Fibroblast of lung (primary cell): ENCODE results near the gene ETS1. TPM values are rescaled to one million over a fixed set of nuclear protein-coding genes. Genes with fewer than 3 reads are reported as not detected.

Experiments
- DNase-seq, 2 donors: peaks; one replicate each; pipeline versions ENCODE4 v3.0.0 to v3.0.0-alpha.2; 2010; ENCODE audit warnings: low read depth in 2 of 2
- H2AFZ ChIP-seq: 2 replicates; pipeline ENCODE4 v1.5.1; 2012; ENCODE audit warnings: low read length, control low read depth, inconsistent platforms
- H3K27ac ChIP-seq: 2 replicates; pipeline ENCODE4 v1.5.1; 2011; ENCODE audit warnings: low read length, control low read depth; ENCODE audit not compliant: insufficient read depth
- H3K27me3 ChIP-seq: 2 replicates; pipeline ENCODE4 v1.5.1; 2011; ENCODE audit warnings: mild to moderate bottlenecking, low read length; ENCODE audit not compliant: control insufficient read depth, insufficient read depth
- H3K36me3 ChIP-seq: 2 replicates; pipeline ENCODE4 v1.5.1; 2011; ENCODE audit warnings: low read length; ENCODE audit not compliant: control insufficient read depth, insufficient read depth
- H3K4me1 ChIP-seq: 2 replicates; pipeline ENCODE4 v1.5.1; 2011; ENCODE audit warnings: low read length; ENCODE audit not compliant: control insufficient read depth, insufficient read depth; ENCODE audit errors: extremely low read depth
- H3K4me2 ChIP-seq: 2 replicates; pipeline ENCODE4 v1.5.1; 2011; ENCODE audit warnings: low read length, control low read depth; ENCODE audit not compliant: insufficient read depth; ENCODE audit errors: extremely low read depth
- H3K4me3 ChIP-seq, 4 experiments: fragments of 200-600 bp in 1 of 4; sonication (generic) in 1 of 4; replicated peaks in 1 of 4; 2 replicates each; pipeline ENCODE4 v1.5.1; 2011 to 2016; ENCODE audit warnings: low read length in 4 of 4, low read depth in 3 of 4, mild to moderate bottlenecking in 3 of 4, control low read depth in 2 of 4, inconsistent platforms in 1 of 4, mixed read lengths in 1 of 4; ENCODE audit not compliant: insufficient read depth in 1 of 4; ENCODE audit errors: control extremely low read depth in 1 of 4
- H3K79me2 ChIP-seq: 2 replicates; pipeline ENCODE4 v1.5.1; 2012; ENCODE audit warnings: mild to moderate bottlenecking, low read length, inconsistent platforms; ENCODE audit not compliant: control insufficient read depth, insufficient read depth
- H3K9ac ChIP-seq: 2 replicates; pipeline ENCODE4 v1.5.1; 2011; ENCODE audit warnings: mild to moderate bottlenecking, low read length, control low read depth; ENCODE audit not compliant: insufficient read depth
- H3K9me3 ChIP-seq: 2 replicates; pipeline ENCODE4 v1.5.1; 2012; ENCODE audit warnings: low read depth, low read length; ENCODE audit not compliant: control insufficient read depth, insufficient read depth
- H4K20me1 ChIP-seq: 2 replicates; pipeline ENCODE4 v1.5.1; 2011; ENCODE audit warnings: low read length; ENCODE audit not compliant: control insufficient read depth, insufficient read depth; ENCODE audit errors: extremely low read depth
- CTCF ChIP-seq, 2 donors: IDR thresholded peaks in 1 of 2; conservative IDR thresholded peaks in 1 of 2; 1 replicate in 1 of 2; 2 replicates in 1 of 2; pipeline ENCODE4 v1.5.1; 2011 to 2012; ENCODE audit warnings: low read length in 2 of 2, control low read depth in 1 of 2, inconsistent platforms in 1 of 2, low read depth in 1 of 2, mild to moderate bottlenecking in 1 of 2
- EZH2 ChIP-seq: IDR thresholded peaks from 2 replicates; pipeline ENCODE4 v1.5.1; 2012; ENCODE audit warnings: low read length, control low read depth, mild to moderate bottlenecking; ENCODE audit errors: missing control alignments
- polyA plus RNA-seq, 2 donors: library from polyadenylated mRNA; depleted of rRNA in 1 of 2; stranded (reverse) in 1 of 2; unstranded in 1 of 2; fragments of >200 nt; gene quantifications; 2 replicates each; pipeline ENCODE4 v1.2.1, GENCODE V29; 2011 to 2012; ENCODE audit warnings: missing spikeins in 1 of 2
- total RNA-seq: library from RNA; depleted of rRNA; stranded (reverse); fragments of >200 nt; gene quantifications from 2 replicates; pipeline ENCODE4 v1.2.1, GENCODE V29; 2014

Gene ETS1
- total and polyA plus RNA-seq, 2 donors (not counting 1 experiment from before 2014, with no cell fraction given): 51.5 to 51.7 TPM

- TF ChIP-seq CTCF (conservative IDR thresholded peaks at IDR 0.05 in 1 of 2, IDR thresholded peaks at IDR 0.05 in 1 of 2; ENCODE audit: low read depth in 1 of 2, low read length in 2 of 2): no peak
- no peak overlapping the region for H3K9ac ChIP-seq
- H3K9me3 ChIP-seq: no peaks in the 10 kb centered on the region
- H3K36me3 ChIP-seq: no peaks in the 10 kb centered on the region
- no peak overlapping the region for H3K4me3 ChIP-seq
- H2AFZ ChIP-seq: no peak overlapping the region
- H3K27ac ChIP-seq: no peak overlapping the region
- no peaks in the 10 kb centered on the region for H3K27me3 ChIP-seq
- DNase-seq: peak in 1 of 2 donors; percentile 44
- no peaks in the 10 kb centered on the region for H3K79me2 ChIP-seq
- no peak overlapping the region for H3K4me2 ChIP-seq
- H3K4me1 ChIP-seq: peaks cover 8% of the 10 kb centered on the region
- H4K20me1 ChIP-seq: no peaks in the 10 kb centered on the region
These were observed 33.1 kb upstream of the ETS1 start for GRCh38 chr11:128620309-128621100.

GRCh38 chr11:128619540-128620308 lies 32.4 kb upstream of the ETS1 start:
- H4K20me1 ChIP-seq: no peaks in the 10 kb centered on the region
- no peaks in the 10 kb centered on the region for H3K36me3 ChIP-seq
- H3K4me1 ChIP-seq: peaks cover 8% of the 10 kb centered on the region
- no peak overlapping the region for H3K4me2 ChIP-seq
- no peak overlapping the region for H2AFZ ChIP-seq
- no peak overlapping the region for H3K9ac ChIP-seq
- H3K27me3 ChIP-seq: no peaks in the 10 kb centered on the region
- H3K79me2 ChIP-seq: no peaks in the 10 kb centered on the region
- no peak overlapping the region for H3K4me3 ChIP-seq
- no peak for DNase-seq
- no peak for TF ChIP-seq CTCF (conservative IDR thresholded peaks at IDR 0.05 in 1 of 2, IDR thresholded peaks at IDR 0.05 in 1 of 2; ENCODE audit: low read depth in 1 of 2, low read length in 2 of 2)
- no peak for TF ChIP-seq EZH2
- H3K9me3 ChIP-seq: no peaks in the 10 kb centered on the region
- H3K27ac ChIP-seq: no peak overlapping the region

- DNase-seq: no peak
These were observed 31.6 kb upstream of the ETS1 start for GRCh38 chr11:128619007-128619406.

More at GRCh38 chr11:128619007-128619406, 31.6 kb upstream of the ETS1 start:
- H3K27me3 ChIP-seq: no peaks in the 10 kb centered on the region
- H3K36me3 ChIP-seq: no peaks in the 10 kb centered on the region
- H3K4me1 ChIP-seq: peaks cover 8% of the 10 kb centered on the region
- no peaks in the 10 kb centered on the region for H3K9me3 ChIP-seq
- no peak overlapping the region for H3K4me3 ChIP-seq
- no peak overlapping the region for H3K4me2 ChIP-seq
- no peak overlapping the region for H2AFZ ChIP-seq
- TF ChIP-seq CTCF (conservative IDR thresholded peaks at IDR 0.05 in 1 of 2, IDR thresholded peaks at IDR 0.05 in 1 of 2; ENCODE audit: low read depth in 1 of 2, low read length in 2 of 2) (no peak), EZH2 (no peak)
- no peak overlapping the region for H3K9ac ChIP-seq
- H3K79me2 ChIP-seq: no peaks in the 10 kb centered on the region
- H4K20me1 ChIP-seq: no peaks in the 10 kb centered on the region
- H3K27ac ChIP-seq: no peak overlapping the region
